Left lung (tissue), 10 donors: ENCODE data around the gene TMEM80. TPM values are rescaled to one million over a fixed set of nuclear protein-coding genes. Genes with fewer than 3 reads are reported as not detected.
"Not testable (repeated sequence)": the region's sequence is repeated elsewhere in the genome, so short reads cannot be mapped to it uniquely, and the experiment has no call there.

ENCODE experiments used
- ATAC-seq: fragments of 200-7000 bp; cut with Tn5 transposase; one replicate; pipeline ENCODE4 v1.9.1; 2020; ENCODE audit warnings: moderate library complexity
- DNase-seq, 4 donors: peaks; one replicate each; pipeline ENCODE4 v3.0.0-alpha.2; 2013 to 2020
- H3K27ac ChIP-seq, 2 donors: fragments of 200-600 bp; sonication (generic) in 1 of 2; one replicate each; pipeline versions ENCODE4 v1.5.0 to v1.8.0; 2020 to 2021
- H3K27me3 ChIP-seq, 2 donors: fragments of 200-600 bp; sonication (generic) in 1 of 2; one replicate each; pipeline versions ENCODE4 v1.5.0 to v1.8.0; 2020 to 2021
- H3K36me3 ChIP-seq, 2 donors: fragments of 200-600 bp; sonication (generic) in 1 of 2; one replicate each; pipeline versions ENCODE4 v1.5.0 to v1.8.0; 2020 to 2021
- H3K4me1 ChIP-seq, 2 donors: fragments of 200-600 bp; one replicate each; pipeline ENCODE4 v1.8.0; 2021
- H3K4me3 ChIP-seq, 2 donors: fragments of 200-600 bp; sonication (generic) in 1 of 2; one replicate each; pipeline versions ENCODE4 v1.5.0 to v1.8.0; 2020 to 2021; ENCODE audit warnings: mild to moderate bottlenecking in 1 of 2
- H3K9me3 ChIP-seq, 2 donors: fragments of 200-600 bp; sonication (generic) in 1 of 2; one replicate each; pipeline versions ENCODE4 v1.5.0 to v1.8.0; 2020 to 2021
- CTCF ChIP-seq, 2 donors: fragments of 200-600 bp; sonication (generic) in 1 of 2; IDR thresholded peaks; one replicate each; pipeline versions ENCODE4 v1.5.0 to v1.8.0; 2021; ENCODE audit warnings: antibody characterized with exemption in 2 of 2
- intact Hi-C, 2 donors: fragments of 100-400 bp; cut with DNase I; formaldehyde crosslinking; loops; one replicate each; pipeline versions ENCODE4 v1.11.2 to v1.14.2; 2022
- polyA plus RNA-seq, 6 donors: library from polyadenylated mRNA; unstranded; fragments of 120-200 nt; gene quantifications; one replicate each; pipeline ENCODE4 v1.2.1, GENCODE V29; 2013; ENCODE audit not compliant: insufficient read length in 6 of 6
- total RNA-seq, 2 donors: library from RNA; stranded (reverse); fragmentation: NEBNext Ultra II Directional; extraction: Animal tissue kit (Norgen Biotek cat#: 25700); gene quantifications; one replicate each; pipeline ENCODE4 v1.2.1, GENCODE V29; 2021
- donor health status: DM: no; HTN: yes; CAD: no.
- donor health status: DM: no; HTN: no; CAD: no.

Gene TMEM80
- total and polyA plus RNA-seq, 8 donors = 23.6 to 34.5 (median 30.4) TPM

GRCh38 chr11:727859-728748, 32.5 kb downstream of the TMEM80 start:
- peak; percentile 92 to 98 for TF ChIP-seq CTCF (IDR thresholded peaks at IDR 0.05)
- intact Hi-C loops = loop anchor here in 1 of 2 donors (5.0 kb wide), 1 partner anchor 66 kb away; no protein-coding TSS in a partner anchor
- Histone ChIP-seq H3K4me3 (no peak overlapping the region), H3K9me3 (no peaks in the 10 kb centered on the region), H3K27me3 (peaks cover 14 to 74% of the 10 kb centered on the region in 2 donors), H3K27ac (peak overlapping the region in 1 of 2 donors; percentile 61), H3K4me1 (peaks cover 3 to 48% of the 10 kb centered on the region in 2 donors), H3K36me3 (peaks cover 0 to 4% of the 10 kb centered on the region in 2 donors)
- DNase-seq = peak in 3 of 4 donors; percentile 80 to 96 (median 84)
- ATAC-seq = peak; percentile 95

- intact Hi-C loops = loop anchor here in 1 of 2 donors (5.0 kb wide), 1 partner anchor 67 kb away; no protein-coding TSS in a partner anchor
- no peak for TF ChIP-seq CTCF (IDR thresholded peaks at IDR 0.05)
- no peak overlapping the region for H3K4me3 ChIP-seq
- ATAC-seq (no peak), DNase-seq (no peak)
- H3K36me3 ChIP-seq = peaks cover 0 to 4% of the 10 kb centered on the region in 2 donors
- H3K4me1 ChIP-seq = peaks cover 3 to 45% of the 10 kb centered on the region in 2 donors
- H3K27ac ChIP-seq = peak overlapping the region in 1 of 2 donors; percentile 65
- no peaks in the 10 kb centered on the region for H3K9me3 ChIP-seq
- peaks cover 14 to 67% of the 10 kb centered on the region in 2 donors for H3K27me3 ChIP-seq
Measured at GRCh38 chr11:728901-729491, 33.4 kb downstream of the TMEM80 start.

- DNase-seq (peak in 1 of 4 donors; percentile 77), ATAC-seq (no peak)
- no peak overlapping the region for H3K4me3 ChIP-seq
- intact Hi-C loops = loop anchor here in 1 of 2 donors (5.0 kb wide), 1 partner anchor 67 kb away; no protein-coding TSS in a partner anchor
- TF ChIP-seq CTCF (IDR thresholded peaks at IDR 0.05) = no peak
- no peaks in the 10 kb centered on the region for H3K9me3 ChIP-seq
- H3K4me1 ChIP-seq = peaks cover 3 to 45% of the 10 kb centered on the region in 2 donors
- H3K36me3 ChIP-seq = no peaks in the 10 kb centered on the region
- peak overlapping the region in 1 of 2 donors; percentile 65 for H3K27ac ChIP-seq
- H3K27me3 ChIP-seq = peaks cover 14 to 61% of the 10 kb centered on the region in 2 donors
Measured at GRCh38 chr11:729492-730074, 34.0 kb downstream of the TMEM80 start.

DNA sequence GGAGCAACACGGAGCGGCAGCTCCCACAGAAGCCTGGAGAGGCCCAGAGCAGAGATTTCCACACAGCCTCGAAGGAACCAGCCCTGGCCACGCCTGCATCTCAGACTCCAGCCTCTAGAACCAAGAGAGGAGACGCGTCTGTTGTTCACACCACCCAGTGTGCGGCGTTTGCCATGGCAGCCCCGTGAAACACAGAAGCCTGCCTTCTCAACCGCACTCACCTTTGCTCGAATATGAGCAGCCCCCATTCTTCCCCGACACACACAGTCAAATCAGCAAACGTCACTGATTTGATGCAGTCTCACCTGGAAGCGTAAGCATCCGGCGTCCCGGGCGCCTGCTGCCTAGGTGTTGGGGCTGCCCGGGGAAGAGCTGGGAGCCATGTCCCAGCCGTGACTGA, 37.5 kb downstream of the TMEM80 start:
- no peak for TF ChIP-seq CTCF (IDR thresholded peaks at IDR 0.05)
- H3K9me3 ChIP-seq = no peaks in the 10 kb centered on the region
- no peak overlapping the region for H3K27ac ChIP-seq
- peaks cover 0 to 28% of the 10 kb centered on the region in 2 donors for H3K27me3 ChIP-seq
- ATAC-seq (no peak), DNase-seq (no peak)
- no peak overlapping the region for H3K4me3 ChIP-seq
- intact Hi-C loops = no loop called here
- peaks cover 0 to 31% of the 10 kb centered on the region in 2 donors for H3K4me1 ChIP-seq
- no peaks in the 10 kb centered on the region for H3K36me3 ChIP-seq

DNA sequence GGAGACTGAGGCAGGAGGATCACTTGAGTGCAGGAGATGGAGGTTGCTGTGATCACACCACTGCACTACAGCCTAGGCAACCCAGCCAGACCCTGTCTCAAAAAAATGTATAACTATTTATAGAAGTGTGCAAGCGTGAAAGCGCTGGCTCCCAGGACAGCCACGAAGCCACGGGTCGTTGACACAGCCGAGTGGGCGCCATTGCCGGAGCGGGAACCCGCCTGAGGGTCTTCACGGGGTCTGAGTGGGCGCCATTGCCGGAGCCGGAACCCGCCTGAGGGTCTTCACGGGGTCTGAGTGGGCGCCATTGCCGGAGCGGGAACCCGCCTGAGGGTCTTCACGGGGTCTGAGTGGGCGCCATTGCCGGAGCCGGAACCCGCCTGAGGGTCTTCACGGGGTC, 38.9 kb downstream of the TMEM80 start:
- DNase-seq, H3K27ac ChIP-seq, intact Hi-C loops, ATAC-seq, H3K36me3 ChIP-seq, H3K9me3 ChIP-seq, H3K4me3 ChIP-seq: not testable (repeated sequence)
- peaks cover 0 to 21% of the 10 kb centered on the region in 2 donors for H3K27me3 ChIP-seq
- peaks cover 0 to 18% of the 10 kb centered on the region in 2 donors for H3K4me1 ChIP-seq
